Measurements from ENCODE around the gene CLOCK. TPM values are rescaled to one million over a fixed set of nuclear protein-coding genes. Genes with fewer than 3 reads are reported as not detected.

CLOCK gene
- total RNA-seq, 1 donor from 2014 or later, result 29.6 TPM

GRCh38 chr4:55458164-55458563, 88.5 kb downstream of the CLOCK start:
- TF ChIP-seq, protein P1, sequence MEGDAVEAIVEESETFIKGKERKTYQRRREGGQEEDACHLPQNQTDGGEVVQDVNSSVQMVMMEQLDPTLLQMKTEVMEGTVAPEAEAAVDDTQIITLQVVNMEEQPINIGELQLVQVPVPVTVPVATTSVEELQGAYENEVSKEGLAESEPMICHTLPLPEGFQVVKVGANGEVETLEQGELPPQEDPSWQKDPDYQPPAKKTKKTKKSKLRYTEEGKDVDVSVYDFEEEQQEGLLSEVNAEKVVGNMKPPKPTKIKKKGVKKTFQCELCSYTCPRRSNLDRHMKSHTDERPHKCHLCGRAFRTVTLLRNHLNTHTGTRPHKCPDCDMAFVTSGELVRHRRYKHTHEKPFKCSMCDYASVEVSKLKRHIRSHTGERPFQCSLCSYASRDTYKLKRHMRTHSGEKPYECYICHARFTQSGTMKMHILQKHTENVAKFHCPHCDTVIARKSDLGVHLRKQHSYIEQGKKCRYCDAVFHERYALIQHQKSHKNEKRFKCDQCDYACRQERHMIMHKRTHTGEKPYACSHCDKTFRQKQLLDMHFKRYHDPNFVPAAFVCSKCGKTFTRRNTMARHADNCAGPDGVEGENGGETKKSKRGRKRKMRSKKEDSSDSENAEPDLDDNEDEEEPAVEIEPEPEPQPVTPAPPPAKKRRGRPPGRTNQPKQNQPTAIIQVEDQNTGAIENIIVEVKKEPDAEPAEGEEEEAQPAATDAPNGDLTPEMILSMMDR (IDR thresholded peaks at IDR 0.05; ENCODE audit: unreplicated experiment), result no peak
- Mint-ChIP-seq H3K36me3 (ENCODE audit: low read depth, unreplicated experiment) (peaks cover 12% of the 10 kb centered on the region), H3K27me3 (ENCODE audit: unreplicated experiment) (peaks cover 1% of the 10 kb centered on the region), H3K4me3 (ENCODE audit: unreplicated experiment) (no peak overlapping the region), H3K27ac (ENCODE audit: unreplicated experiment) (no peak overlapping the region), H3K9me3 (ENCODE audit: unreplicated experiment) (no peaks in the 10 kb centered on the region), H3K4me1 (ENCODE audit: unreplicated experiment) (no peaks in the 10 kb centered on the region)
- no peak for DNase-seq (ENCODE audit: low spot score)

- H3K27ac Mint-ChIP-seq (ENCODE audit: unreplicated experiment), result no peak overlapping the region
Observed at GRCh38 chr4:55450566-55450965, 96.1 kb downstream of the CLOCK start.

DNA sequence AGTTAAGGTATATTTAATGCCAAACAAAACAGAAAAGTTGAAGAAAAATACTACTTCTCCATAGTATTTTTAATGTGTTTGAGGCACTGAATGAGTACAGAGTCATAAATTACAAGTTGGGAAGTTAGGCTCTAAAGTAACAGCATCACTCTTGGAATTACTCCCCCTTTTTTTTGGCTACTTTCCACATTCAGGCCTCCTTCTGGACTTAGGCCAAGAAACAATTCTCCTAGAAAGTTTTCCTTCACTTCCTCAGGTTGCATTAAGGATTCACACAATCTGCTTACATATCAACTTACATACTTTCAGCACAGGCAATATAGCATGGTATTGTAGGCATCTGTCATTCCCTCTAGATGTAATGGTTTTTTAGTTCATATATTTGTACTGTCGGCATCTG, 98.9 kb downstream of the CLOCK start:
- Mint-ChIP-seq H3K4me1 (ENCODE audit: unreplicated experiment) (no peaks in the 10 kb centered on the region), H3K9me3 (ENCODE audit: unreplicated experiment) (no peaks in the 10 kb centered on the region), H3K27me3 (ENCODE audit: unreplicated experiment) (no peaks in the 10 kb centered on the region), H3K4me3 (ENCODE audit: unreplicated experiment) (no peak overlapping the region), H3K36me3 (ENCODE audit: low read depth, unreplicated experiment) (peaks cover 24% of the 10 kb centered on the region), H3K27ac (ENCODE audit: unreplicated experiment) (peak overlapping the region; percentile 7)
- TF ChIP-seq, protein P1 (IDR thresholded peaks at IDR 0.05; ENCODE audit: unreplicated experiment), result no peak
- DNase-seq (ENCODE audit: low spot score), result no peak

More at GRCh38 chr4:55450566-55450965, 96.1 kb downstream of the CLOCK start:
- Mint-ChIP-seq H3K9me3 (ENCODE audit: unreplicated experiment) (no peaks in the 10 kb centered on the region), H3K27me3 (ENCODE audit: unreplicated experiment) (no peaks in the 10 kb centered on the region), H3K36me3 (ENCODE audit: low read depth, unreplicated experiment) (peaks cover 24% of the 10 kb centered on the region), H3K4me3 (ENCODE audit: unreplicated experiment) (peak overlapping the region; percentile 8), H3K4me1 (ENCODE audit: unreplicated experiment) (no peaks in the 10 kb centered on the region)
- TF ChIP-seq, protein P1 (IDR thresholded peaks at IDR 0.05; ENCODE audit: unreplicated experiment), result no peak
- no peak for DNase-seq (ENCODE audit: low spot score)

DNA sequence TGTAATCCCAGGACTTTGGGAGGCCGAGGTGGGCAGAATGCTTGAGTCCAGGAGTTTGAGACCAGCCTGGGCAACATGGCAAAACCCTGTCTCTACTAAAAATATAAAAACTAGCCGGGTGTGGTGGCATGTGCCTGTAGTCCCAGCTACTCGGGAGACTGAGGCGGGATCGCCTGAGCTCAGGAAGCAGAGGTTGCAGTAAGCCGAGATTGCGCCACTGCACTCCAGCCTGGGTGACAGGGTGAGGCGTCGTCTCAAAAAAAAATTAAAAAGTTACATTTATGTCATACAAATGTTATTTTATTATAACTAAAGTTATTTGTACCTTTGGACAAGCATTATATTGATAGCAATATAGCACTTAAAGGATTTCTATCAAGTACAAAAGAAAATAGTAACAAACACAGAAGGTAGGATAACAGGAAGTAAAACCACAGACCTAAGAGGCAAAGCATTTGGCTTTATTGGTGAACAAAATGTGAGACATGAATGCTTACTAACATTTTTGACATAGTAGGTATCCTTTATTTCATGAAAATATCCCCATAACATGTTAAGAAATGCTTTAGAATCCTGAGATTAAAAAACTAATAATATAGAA, 99.5 kb downstream of the CLOCK start:
- no peak for DNase-seq (ENCODE audit: low spot score)
- Mint-ChIP-seq H3K4me1 (ENCODE audit: unreplicated experiment) (no peaks in the 10 kb centered on the region), H3K9me3 (ENCODE audit: unreplicated experiment) (no peaks in the 10 kb centered on the region), H3K27me3 (ENCODE audit: unreplicated experiment) (no peaks in the 10 kb centered on the region), H3K27ac (ENCODE audit: unreplicated experiment) (no peak overlapping the region), H3K4me3 (ENCODE audit: unreplicated experiment) (no peak overlapping the region), H3K36me3 (ENCODE audit: low read depth, unreplicated experiment) (peaks cover 28% of the 10 kb centered on the region)
- TF ChIP-seq, protein P1 (IDR thresholded peaks at IDR 0.05; ENCODE audit: unreplicated experiment), result no peak

DNA sequence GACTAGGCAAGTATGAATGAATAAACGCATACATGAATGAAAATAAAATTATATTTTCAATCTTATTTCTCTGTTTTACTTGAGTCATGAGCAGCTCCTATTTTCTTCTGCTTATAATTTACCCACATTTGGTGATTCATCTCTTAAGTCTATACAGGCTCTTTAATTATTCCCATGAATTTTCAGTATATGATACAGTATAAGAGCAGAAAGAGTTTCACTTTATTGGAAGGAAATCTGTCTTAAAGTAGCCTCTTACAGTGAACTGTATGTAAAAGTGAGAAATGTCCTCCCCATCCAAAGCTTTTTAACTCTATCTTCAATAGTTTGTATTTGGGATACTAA, 100.2 kb downstream of the CLOCK start:
- Mint-ChIP-seq H3K27ac (ENCODE audit: unreplicated experiment) (no peak overlapping the region), H3K36me3 (ENCODE audit: low read depth, unreplicated experiment) (peaks cover 24% of the 10 kb centered on the region), H3K9me3 (ENCODE audit: unreplicated experiment) (no peaks in the 10 kb centered on the region), H3K4me3 (ENCODE audit: unreplicated experiment) (no peak overlapping the region), H3K4me1 (ENCODE audit: unreplicated experiment) (no peaks in the 10 kb centered on the region), H3K27me3 (ENCODE audit: unreplicated experiment) (no peaks in the 10 kb centered on the region)
- TF ChIP-seq, protein P1 (IDR thresholded peaks at IDR 0.05; ENCODE audit: unreplicated experiment), result no peak
- no peak for DNase-seq (ENCODE audit: low spot score)
